Measurements from ENCODE around the gene CHRNA7.
A peak's percentile ranks its signal among the peaks of the same experiment; 100 is the strongest.

The CHRNA7 gene

GRCh38 chr15:32030795-32031194, 480 bp downstream of the CHRNA7 start:
- Histone ChIP-seq H3K9me3 (ENCODE audit: control insufficient read depth, insufficient read depth, low read length) (no peaks in the 10 kb centered on the region), H3K9ac (ENCODE audit: low read depth, low read length) (no peak overlapping the region), H3K36me3 (ENCODE audit: control insufficient read depth, insufficient read depth, low read length) (no peaks in the 10 kb centered on the region), H3K27ac (ENCODE audit: low read depth, low read length) (no peak overlapping the region), H3K27me3 (ENCODE audit: control insufficient read depth, insufficient read depth, low read length) (peaks cover 30% of the 10 kb centered on the region), H3K4me1 (ENCODE audit: control insufficient read depth, insufficient read depth, low read length) (peaks cover 8% of the 10 kb centered on the region; the same call in 1 of the 2 replicates), H3K4me3 (ENCODE audit: low read depth, low read length) (peak overlapping the region; percentile 77)

- Histone ChIP-seq H3K9ac (ENCODE audit: low read depth, low read length) (no peak overlapping the region), H3K9me3 (ENCODE audit: control insufficient read depth, insufficient read depth, low read length) (no peaks in the 10 kb centered on the region), H3K27ac (ENCODE audit: low read depth, low read length) (no peak overlapping the region), H3K36me3 (ENCODE audit: control insufficient read depth, insufficient read depth, low read length) (no peaks in the 10 kb centered on the region), H3K27me3 (ENCODE audit: control insufficient read depth, insufficient read depth, low read length) (peaks cover 29% of the 10 kb centered on the region), H3K4me1 (ENCODE audit: control insufficient read depth, insufficient read depth, low read length) (peaks cover 8% of the 10 kb centered on the region; the same call in 1 of the 2 replicates), H3K4me3 (ENCODE audit: low read depth, low read length) (no peak overlapping the region)
Measured at GRCh38 chr15:32033186-32033890, 3.0 kb downstream of the CHRNA7 start.

DNA sequence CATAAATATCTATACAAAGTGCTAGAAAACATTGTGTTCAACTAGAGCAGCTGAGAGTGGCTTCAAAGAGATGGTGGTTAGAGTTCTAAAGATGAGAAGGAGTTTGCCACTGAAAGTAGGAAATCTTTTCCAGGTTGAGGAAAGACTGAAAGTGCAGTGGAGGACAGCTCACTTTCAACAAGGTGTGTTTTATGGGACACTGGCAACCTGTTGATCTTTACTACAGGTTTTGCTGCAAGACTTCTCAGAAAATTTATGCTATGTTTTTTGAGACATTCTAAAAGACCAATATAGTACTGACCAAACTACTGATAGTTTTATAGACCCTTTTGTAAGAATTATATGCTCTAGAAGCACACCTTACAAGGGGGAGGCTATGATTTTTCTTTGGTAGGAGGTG, 3.8 kb downstream of the CHRNA7 start:
- H3K4me1 ChIP-seq (ENCODE audit: control insufficient read depth, insufficient read depth, low read length), result peaks cover 6% of the 10 kb centered on the region; the same call in 1 of the 2 replicates

DNA sequence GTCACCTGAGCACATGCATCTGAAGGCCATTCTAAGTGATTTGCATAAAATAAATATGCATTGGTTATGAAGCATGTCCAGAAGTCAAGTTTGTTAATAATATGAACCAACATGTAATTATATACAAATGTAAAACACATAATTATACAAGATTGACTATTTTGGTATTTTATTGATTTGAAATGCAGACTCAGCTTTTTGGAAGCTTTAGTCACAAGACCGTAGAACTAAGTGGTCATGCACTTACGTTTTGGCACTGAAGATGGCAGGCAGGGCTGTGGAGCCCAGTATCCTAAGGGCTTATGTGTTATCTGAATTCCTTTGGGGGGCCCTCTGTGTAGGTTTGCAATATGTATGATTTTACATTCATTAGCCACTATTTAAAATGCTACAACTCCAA, 5.0 kb downstream of the CHRNA7 start:
- Histone ChIP-seq H3K4me3 (ENCODE audit: low read depth, low read length) (no peak overlapping the region), H3K27me3 (ENCODE audit: control insufficient read depth, insufficient read depth, low read length) (peaks cover 14% of the 10 kb centered on the region), H3K9me3 (ENCODE audit: control insufficient read depth, insufficient read depth, low read length) (no peaks in the 10 kb centered on the region), H3K9ac (ENCODE audit: low read depth, low read length) (no peak overlapping the region), H3K4me1 (ENCODE audit: control insufficient read depth, insufficient read depth, low read length) (peaks cover 5% of the 10 kb centered on the region; the same call in 1 of the 2 replicates), H3K36me3 (ENCODE audit: control insufficient read depth, insufficient read depth, low read length) (no peaks in the 10 kb centered on the region), H3K27ac (ENCODE audit: low read depth, low read length) (no peak overlapping the region)

More for the DNA sequence above, 3.8 kb downstream of the CHRNA7 start:
- Histone ChIP-seq H3K27ac (ENCODE audit: low read depth, low read length) (no peak overlapping the region), H3K9me3 (ENCODE audit: control insufficient read depth, insufficient read depth, low read length) (no peaks in the 10 kb centered on the region), H3K9ac (ENCODE audit: low read depth, low read length) (no peak overlapping the region), H3K36me3 (ENCODE audit: control insufficient read depth, insufficient read depth, low read length) (no peaks in the 10 kb centered on the region), H3K27me3 (ENCODE audit: control insufficient read depth, insufficient read depth, low read length) (peaks cover 23% of the 10 kb centered on the region), H3K4me3 (ENCODE audit: low read depth, low read length) (no peak overlapping the region)

GRCh38 chr15:32036971-32037370, 6.7 kb downstream of the CHRNA7 start:
- H3K4me1 ChIP-seq (ENCODE audit: control insufficient read depth, insufficient read depth, low read length), result peaks cover 9% of the 10 kb centered on the region
- no peaks in the 10 kb centered on the region for H3K9me3 ChIP-seq (ENCODE audit: control insufficient read depth, insufficient read depth, low read length)
- peaks cover 1% of the 10 kb centered on the region; the same call in 1 of the 2 replicates for H3K27me3 ChIP-seq (ENCODE audit: control insufficient read depth, insufficient read depth, low read length)
- no peaks in the 10 kb centered on the region for H3K36me3 ChIP-seq (ENCODE audit: control insufficient read depth, insufficient read depth, low read length)
- no peak overlapping the region for H3K27ac ChIP-seq (ENCODE audit: low read depth, low read length)
- no peak overlapping the region for H3K9ac ChIP-seq (ENCODE audit: low read depth, low read length)
- H3K4me3 ChIP-seq (ENCODE audit: low read depth, low read length), result no peak overlapping the region

DNA sequence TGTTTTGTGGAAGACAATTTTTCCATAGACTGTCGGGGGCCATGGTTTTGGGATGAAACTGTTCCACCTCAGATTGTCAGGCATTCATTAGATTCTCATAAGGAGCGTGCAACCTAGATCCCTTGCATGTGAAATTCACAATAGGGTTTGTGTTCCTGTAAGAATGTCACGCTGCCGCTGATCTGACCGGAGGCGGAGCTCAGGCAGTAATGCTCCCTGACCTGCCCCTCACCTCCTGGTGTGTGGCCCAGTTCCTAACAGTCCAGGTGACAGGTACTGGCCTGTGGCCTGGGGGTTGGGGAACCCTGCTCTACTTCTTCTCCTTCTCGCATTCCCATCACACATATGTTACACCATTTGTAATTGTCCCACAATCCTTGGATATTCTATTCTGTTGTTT, 11.0 kb downstream of the CHRNA7 start:
- H3K27ac ChIP-seq (ENCODE audit: low read depth, low read length), result no peak overlapping the region
- no peak overlapping the region for H3K4me3 ChIP-seq (ENCODE audit: low read depth, low read length)
- no peaks in the 10 kb centered on the region for H3K27me3 ChIP-seq (ENCODE audit: control insufficient read depth, insufficient read depth, low read length)
- no peaks in the 10 kb centered on the region for H3K36me3 ChIP-seq (ENCODE audit: control insufficient read depth, insufficient read depth, low read length)
- peaks cover 13% of the 10 kb centered on the region for H3K4me1 ChIP-seq (ENCODE audit: control insufficient read depth, insufficient read depth, low read length)
- no peak overlapping the region for H3K9ac ChIP-seq (ENCODE audit: low read depth, low read length)
- H3K9me3 ChIP-seq (ENCODE audit: control insufficient read depth, insufficient read depth, low read length), result no peaks in the 10 kb centered on the region

GRCh38 chr15:32042269-32042972, 12.1 kb downstream of the CHRNA7 start:
- Histone ChIP-seq H3K27me3 (ENCODE audit: control insufficient read depth, insufficient read depth, low read length) (no peaks in the 10 kb centered on the region), H3K4me3 (ENCODE audit: low read depth, low read length) (no peak overlapping the region)

DNA sequence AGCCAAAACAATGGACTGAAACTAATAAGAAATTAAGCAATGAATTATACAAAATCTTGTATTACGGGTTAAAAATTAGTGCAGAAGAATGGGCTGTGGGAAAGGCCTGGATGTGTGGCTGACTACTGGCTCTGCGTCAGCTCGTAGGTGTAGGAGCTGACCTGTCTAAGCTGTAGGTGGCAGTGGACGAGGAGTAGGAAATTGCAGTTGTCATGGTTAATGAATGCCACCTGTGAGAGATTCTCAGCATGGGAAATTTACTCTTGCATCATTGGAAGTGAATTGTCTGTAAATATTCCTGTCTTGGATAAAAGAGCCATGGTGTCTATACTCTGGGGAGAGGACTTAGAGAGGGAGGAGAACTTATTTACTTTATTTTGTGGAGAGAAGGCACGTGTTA, 23.4 kb downstream of the CHRNA7 start:
- Histone ChIP-seq H3K9me3 (ENCODE audit: control insufficient read depth, insufficient read depth, low read length) (peaks cover 4% of the 10 kb centered on the region), H3K4me3 (ENCODE audit: low read depth, low read length) (no peak overlapping the region), H3K27ac (ENCODE audit: low read depth, low read length) (no peak overlapping the region), H3K4me1 (ENCODE audit: control insufficient read depth, insufficient read depth, low read length) (0 out of 2 replicates have a peak, but pooled peaks cover 5% of the 10 kb centered on the region), H3K9ac (ENCODE audit: low read depth, low read length) (no peak overlapping the region), H3K27me3 (ENCODE audit: control insufficient read depth, insufficient read depth, low read length) (no peaks in the 10 kb centered on the region), H3K36me3 (ENCODE audit: control insufficient read depth, insufficient read depth, low read length) (no peaks in the 10 kb centered on the region)

More at GRCh38 chr15:32042269-32042972, 12.1 kb downstream of the CHRNA7 start:
- Histone ChIP-seq H3K27ac (ENCODE audit: low read depth, low read length) (peak overlapping the region; percentile 10), H3K9ac (ENCODE audit: low read depth, low read length) (no peak overlapping the region), H3K4me1 (ENCODE audit: control insufficient read depth, insufficient read depth, low read length) (peaks cover 13% of the 10 kb centered on the region), H3K36me3 (ENCODE audit: control insufficient read depth, insufficient read depth, low read length) (no peaks in the 10 kb centered on the region), H3K9me3 (ENCODE audit: control insufficient read depth, insufficient read depth, low read length) (no peaks in the 10 kb centered on the region)

- H3K9ac ChIP-seq (ENCODE audit: low read depth, low read length), result no peak overlapping the region
- no peaks in the 10 kb centered on the region for H3K27me3 ChIP-seq (ENCODE audit: control insufficient read depth, insufficient read depth, low read length)
- no peaks in the 10 kb centered on the region for H3K36me3 ChIP-seq (ENCODE audit: control insufficient read depth, insufficient read depth, low read length)
- no peak overlapping the region for H3K4me3 ChIP-seq (ENCODE audit: low read depth, low read length)
- 0 out of 2 replicates have a peak, but pooled peaks cover 5% of the 10 kb centered on the region for H3K4me1 ChIP-seq (ENCODE audit: control insufficient read depth, insufficient read depth, low read length)
- no peak overlapping the region for H3K27ac ChIP-seq (ENCODE audit: low read depth, low read length)
- no peaks in the 10 kb centered on the region for H3K9me3 ChIP-seq (ENCODE audit: control insufficient read depth, insufficient read depth, low read length)
Measured at GRCh38 chr15:32057876-32058425, 27.6 kb downstream of the CHRNA7 start.

DNA sequence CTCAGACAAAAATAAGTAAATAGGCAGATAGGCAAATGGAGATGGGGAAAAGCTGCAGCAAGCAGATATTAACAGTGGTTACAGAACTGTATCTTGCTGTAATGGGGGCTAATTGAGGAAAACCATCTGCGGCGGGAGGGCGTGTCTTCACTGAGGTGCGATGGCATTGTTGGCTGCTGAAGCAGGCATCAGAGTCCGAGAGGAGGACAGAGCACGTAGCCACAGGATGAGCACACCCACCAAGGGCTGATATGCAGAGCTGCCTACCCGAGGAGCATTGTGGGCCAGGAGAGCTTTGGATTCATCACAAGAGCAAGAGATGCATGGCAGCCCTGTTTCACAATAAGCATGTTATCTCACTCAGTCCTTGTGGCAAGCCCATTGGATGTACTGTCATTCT, 30.4 kb downstream of the CHRNA7 start:
- H3K9ac ChIP-seq (ENCODE audit: low read depth, low read length), result no peak overlapping the region
- no peak overlapping the region for H3K4me3 ChIP-seq (ENCODE audit: low read depth, low read length)
- no peak overlapping the region for H3K27ac ChIP-seq (ENCODE audit: low read depth, low read length)
- no peaks in the 10 kb centered on the region for H3K36me3 ChIP-seq (ENCODE audit: control insufficient read depth, insufficient read depth, low read length)
- no peaks in the 10 kb centered on the region for H3K4me1 ChIP-seq (ENCODE audit: control insufficient read depth, insufficient read depth, low read length)
- peaks cover under 1% of the 10 kb centered on the region; the same call in 1 of the 2 replicates for H3K9me3 ChIP-seq (ENCODE audit: control insufficient read depth, insufficient read depth, low read length)
- no peaks in the 10 kb centered on the region for H3K27me3 ChIP-seq (ENCODE audit: control insufficient read depth, insufficient read depth, low read length)

DNA sequence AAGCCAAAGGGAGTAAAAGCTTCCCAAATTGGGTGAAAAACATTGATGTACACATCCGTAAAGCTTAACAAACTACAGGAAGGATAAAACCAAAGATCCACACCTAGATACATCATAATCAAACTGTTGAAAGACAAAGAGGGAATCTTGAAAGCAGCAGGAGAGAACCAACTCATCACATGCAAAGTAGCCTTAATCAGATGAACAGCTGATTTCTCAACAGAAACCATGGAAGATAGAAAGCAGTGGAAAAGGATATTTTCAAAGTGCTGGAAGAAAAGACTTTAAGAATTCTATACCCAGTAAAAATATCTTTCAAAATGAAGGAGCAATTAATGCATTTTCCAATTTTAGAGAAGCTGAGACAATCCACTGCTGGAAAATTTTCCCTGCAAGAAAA, 36.8 kb downstream of the CHRNA7 start:
- no peaks in the 10 kb centered on the region for H3K36me3 ChIP-seq (ENCODE audit: control insufficient read depth, insufficient read depth, low read length)
- H3K27ac ChIP-seq (ENCODE audit: low read depth, low read length), result no peak overlapping the region
- H3K4me3 ChIP-seq (ENCODE audit: low read depth, low read length), result no peak overlapping the region
- peaks cover 26% of the 10 kb centered on the region for H3K9me3 ChIP-seq (ENCODE audit: control insufficient read depth, insufficient read depth, low read length)
- H3K9ac ChIP-seq (ENCODE audit: low read depth, low read length), result no peak overlapping the region
- H3K4me1 ChIP-seq (ENCODE audit: control insufficient read depth, insufficient read depth, low read length), result no peaks in the 10 kb centered on the region
- no peaks in the 10 kb centered on the region for H3K27me3 ChIP-seq (ENCODE audit: control insufficient read depth, insufficient read depth, low read length)
